ENCODE measurements around the gene CYSLTR2.

CYSLTR2 gene

DNA sequence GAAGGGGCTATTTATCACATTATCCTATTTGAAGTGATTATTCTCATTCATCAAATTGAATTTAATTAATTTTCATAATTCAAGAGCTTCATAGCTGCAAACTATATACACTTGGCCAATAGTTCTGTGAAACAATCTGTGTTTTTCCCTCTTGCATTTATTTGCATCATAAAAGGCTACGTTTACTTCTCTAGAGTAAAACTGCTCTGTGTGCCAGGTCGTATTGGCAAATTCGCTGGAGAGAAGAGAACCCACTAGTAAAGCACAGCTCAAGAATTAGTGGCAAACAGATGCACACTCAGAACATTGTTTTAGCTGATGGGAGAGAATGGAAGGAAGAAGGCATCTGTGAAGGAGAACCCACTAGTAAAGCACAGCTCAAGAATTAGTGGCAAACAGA lies 81.8 kb downstream of the CYSLTR2 start:
- no peak for DNase-seq (ENCODE audit: low read depth in 1 of 2, low spot score in 1 of 2)

- DNase-seq (ENCODE audit: low read depth in 1 of 2, low spot score in 1 of 2), result no peak
Measured at GRCh38 chr13:48737689-48738088, 84.0 kb downstream of the CYSLTR2 start.

GRCh38 chr13:48738311-48738710 lies 84.6 kb downstream of the CYSLTR2 start:
- no peak for DNase-seq (ENCODE audit: low read depth in 1 of 2, low spot score in 1 of 2)

DNA sequence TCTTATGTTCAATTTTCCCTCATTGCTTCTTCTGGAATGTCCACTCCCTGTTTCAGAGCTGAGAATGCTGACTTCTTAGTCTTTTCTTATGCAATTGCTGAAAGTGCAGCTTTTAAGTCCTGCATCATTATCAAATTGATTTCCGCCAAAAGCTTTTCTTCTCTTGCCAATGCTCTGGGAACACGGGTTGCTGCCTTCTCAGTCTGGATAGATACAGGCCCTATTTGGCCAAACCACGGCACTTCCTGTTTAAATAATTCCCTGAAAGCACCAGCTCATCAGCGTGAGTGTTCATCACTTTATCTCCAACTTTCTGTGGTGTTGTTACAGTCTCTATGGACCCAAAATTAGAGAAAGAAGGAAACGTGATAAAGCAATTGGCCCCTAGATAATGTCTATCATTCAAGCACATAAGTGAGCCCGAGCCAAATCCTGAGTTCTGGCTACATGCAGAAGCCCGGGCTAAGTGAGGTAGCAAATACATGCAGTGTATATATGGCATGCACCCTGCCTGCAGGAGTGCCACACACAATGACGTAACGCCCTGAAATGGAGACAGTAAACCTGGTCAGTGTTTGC lies 85.7 kb downstream of the CYSLTR2 start:
- DNase-seq (ENCODE audit: low read depth in 1 of 2, low spot score in 1 of 2), result no peak

- no peak for DNase-seq (ENCODE audit: low read depth in 1 of 2, low spot score in 1 of 2)
Measured at GRCh38 chr13:48741377-48741776, 87.6 kb downstream of the CYSLTR2 start.

DNA sequence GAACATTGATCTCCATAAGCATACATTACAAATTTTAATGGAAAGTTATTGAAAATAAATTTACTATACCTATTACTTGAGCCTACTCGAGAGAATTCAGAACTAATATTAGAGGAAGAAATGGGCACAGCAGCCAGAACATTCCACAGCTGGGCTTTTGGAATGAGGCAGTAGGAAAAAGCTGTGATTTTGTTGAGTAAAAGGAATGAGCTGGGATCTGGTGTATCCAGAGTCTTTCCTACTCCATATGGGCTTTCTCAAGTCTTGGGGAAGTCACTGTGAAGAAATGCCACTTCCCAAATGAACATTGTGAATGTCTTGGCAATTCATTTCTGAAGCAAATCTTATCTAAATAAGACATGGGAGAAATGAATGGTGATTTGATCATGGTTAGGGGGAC lies 93.1 kb downstream of the CYSLTR2 start:
- no peak for DNase-seq (ENCODE audit: low read depth in 1 of 2, low spot score in 1 of 2)

GRCh38 chr13:48748681-48749080 lies 95.0 kb downstream of the CYSLTR2 start:
- DNase-seq (ENCODE audit: low read depth in 1 of 2, low spot score in 1 of 2), result no peak

DNA sequence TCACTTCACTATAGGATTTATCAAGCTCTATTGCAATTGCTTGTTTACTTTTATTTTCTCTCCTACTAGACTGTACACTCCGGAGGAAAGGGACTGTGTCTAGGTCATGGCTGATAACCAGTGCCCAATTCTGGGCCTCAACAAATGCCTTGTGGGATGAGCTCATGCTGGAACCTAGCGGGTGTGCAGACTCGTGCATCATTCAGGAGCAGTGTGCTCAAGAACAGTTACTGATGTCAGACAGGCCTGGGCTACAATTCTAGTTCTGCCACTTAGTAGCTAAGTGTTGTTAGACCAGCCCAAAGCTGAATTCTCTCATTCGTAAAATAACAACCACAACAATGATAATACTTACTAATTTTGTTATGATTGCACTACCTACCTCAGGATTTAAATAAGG lies 95.4 kb downstream of the CYSLTR2 start:
- DNase-seq (ENCODE audit: low read depth in 1 of 2, low spot score in 1 of 2), result no peak

DNA sequence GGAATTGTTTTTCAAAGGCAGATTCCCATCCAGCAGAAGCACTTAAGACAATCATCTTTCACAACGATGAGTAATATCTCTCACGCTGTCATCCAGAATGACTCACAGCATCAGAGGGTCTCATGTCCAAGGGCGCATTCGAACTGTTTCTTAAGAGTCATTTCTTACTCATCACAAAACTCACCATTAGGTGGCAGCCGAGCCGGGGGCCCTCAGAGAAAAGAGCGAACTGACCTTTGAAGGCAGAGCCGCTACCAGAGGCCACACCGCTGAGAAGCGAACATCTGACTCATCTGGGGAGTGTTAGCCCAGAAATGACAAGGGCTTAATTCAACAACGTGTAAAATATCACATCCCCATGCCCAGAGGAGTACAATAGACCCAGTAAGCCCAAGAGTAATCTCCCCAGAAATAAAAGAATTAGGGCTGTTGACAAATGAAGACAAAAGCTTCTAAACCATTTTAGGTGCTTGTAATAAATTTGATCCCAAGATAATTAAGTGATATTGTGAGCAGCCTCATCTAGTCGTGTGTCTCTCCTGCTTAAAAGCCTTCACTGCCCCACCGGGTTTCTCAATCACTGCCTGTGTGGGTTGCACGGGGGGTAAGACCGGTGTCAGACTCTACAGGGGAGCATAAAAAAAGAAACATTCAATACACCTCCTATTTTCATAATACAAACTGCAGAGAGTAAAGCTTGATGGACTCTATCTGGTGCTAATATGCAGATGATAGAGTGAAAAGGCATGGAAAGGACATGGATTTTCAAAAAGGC lies 96.2 kb downstream of the CYSLTR2 start:
- DNase-seq (ENCODE audit: low read depth in 1 of 2, low spot score in 1 of 2), result peak; percentile 21 to 44

GRCh38 chr13:48750588-48751383 lies 97.1 kb downstream of the CYSLTR2 start:
- no peak for DNase-seq (ENCODE audit: low read depth in 1 of 2, low spot score in 1 of 2)

- DNase-seq (ENCODE audit: low read depth in 1 of 2, low spot score in 1 of 2), result no peak
Measured at GRCh38 chr13:48760626-48761025, 106.9 kb downstream of the CYSLTR2 start.
